GM12878 (cell line): ENCODE measurements around the gene UBE3C. TPM values are rescaled to one million over a fixed set of nuclear protein-coding genes. Genes with fewer than 3 reads are reported as not detected.

Experiments used
- BHLHE40 ChIP-seq, 2 experiments: fragments of 450-650 bp in 1 of 2; IDR thresholded peaks; 2 replicates each; pipeline ENCODE4 v1.6.1; 2011 to 2017; ENCODE audit warnings: low read depth in 2 of 2, borderline replicate concordance in 1 of 2, improper control_type of control experiment in 1 of 2, low read length in 1 of 2, mild to moderate bottlenecking in 1 of 2
- CEBPZ ChIP-seq: fragments of 150-350 bp; IDR thresholded peaks from 2 replicates; pipeline ENCODE4 v1.6.1; 2016; ENCODE audit warnings: low read depth, low read length
- E2F4 ChIP-seq: IDR thresholded peaks from 2 replicates; pipeline ENCODE4 v1.6.1; 2012; ENCODE audit warnings: low read depth, low read length, improper control_type of control experiment
- KLF5 ChIP-seq: fragments of 450-650 bp; IDR thresholded peaks from 2 replicates; pipeline ENCODE4 v1.6.1; 2014; ENCODE audit warnings: mild to moderate bottlenecking; ENCODE audit not compliant: partially characterized antibody
- SMARCA5 ChIP-seq: fragments of 450-650 bp; IDR thresholded peaks from 2 replicates; pipeline ENCODE4 v1.6.1; 2017; ENCODE audit warnings: mild to moderate bottlenecking
- ZBTB11 ChIP-seq: fragments of 450-650 bp; formaldehyde crosslinking; IDR thresholded peaks from 2 replicates; pipeline ENCODE4 v1.5.0; 2022; ENCODE audit warnings: mild to moderate bottlenecking, missing genetic modification characterization
- ZNF207 ChIP-seq: fragments of 450-650 bp; IDR thresholded peaks from 2 replicates; pipeline ENCODE4 v1.6.1; 2014; ENCODE audit warnings: antibody characterized with exemption, mild to moderate bottlenecking, borderline replicate concordance
- polyA plus RNA-seq, 11 experiments: library from polyadenylated mRNA; depleted of rRNA in 4 of 11; unstranded in 6 of 11; stranded (reverse) in 5 of 11; fragments of >200 nt; fragmentation: Nextera tagmentation in 4 of 11; fragmentation: Illumina TruSeq in 1 of 11; extraction: Ambion mirVana in 4 of 11; extraction: Trizol in 1 of 11; gene quantifications; 1 replicate in 1 of 11; 2 replicates in 10 of 11; pipeline versions ENCODE4 v1.2.1 to v1.2.3, GENCODE V29; 2011 to 2016; ENCODE audit warnings: inconsistent platforms in 2 of 11, missing spikeins in 2 of 11, low read depth in 1 of 11
- total RNA-seq, 4 experiments: library from RNA; depleted of rRNA in 3 of 4; stranded (reverse); fragments of >200 nt in 3 of 4; fragmentation: Illumina TruSeq in 1 of 4; extraction: Trizol in 1 of 4; gene quantifications; 2 replicates each; pipeline versions ENCODE4 v1.2.1 to v1.2.3, GENCODE V29; 2013 to 2021

UBE3C gene
- total and polyA plus RNA-seq, 10 of the 15 experiments (the other 5 are each of a cell fraction or from before 2014, with no cell fraction given) = 7.9 to 65.9 (median 45.2) TPM

- TF ChIP-seq KLF5 = no peak
- TF ChIP-seq BHLHE40 (IDR thresholded peaks at IDR 0.05; ENCODE audit: borderline replicate concordance in 1 of 2, low read depth in 2 of 2, low read length in 1 of 2) = no peak
- no peak for TF ChIP-seq SMARCA5
- TF ChIP-seq ZNF207 = no peak
- TF ChIP-seq CEBPZ = no peak
- no peak for TF ChIP-seq ZBTB11 (CRISPR knock-in tag)
- TF ChIP-seq E2F4 = no peak
Measured at GRCh38 chr7:157234271-157234670, 95.5 kb downstream of the UBE3C start (continued).
